H9 (cell line): ENCODE measurements around the gene NECAB3. TPM values are rescaled to one million over a fixed set of nuclear protein-coding genes. Genes with fewer than 3 reads are reported as not detected.

ENCODE experiments used
- DNase-seq: peaks from one replicate; pipeline ENCODE4 v3.0.0-alpha.2; 2017
- H2AFZ ChIP-seq: one replicate; pipeline ENCODE4 v1.6.1; 2013; ENCODE audit warnings: mild to moderate bottlenecking, low read length, control low read depth, moderate library complexity
- H2AK5ac ChIP-seq: 2 replicates; pipeline ENCODE4 v1.6.1; 2013; ENCODE audit warnings: low read length, control low read depth, mixed read lengths; ENCODE audit not compliant: insufficient read length
- H2BK120ac ChIP-seq: one replicate; pipeline ENCODE4 v1.6.1; 2013; ENCODE audit warnings: low read depth, mild to moderate bottlenecking, low read length, control low read depth, inconsistent platforms; ENCODE audit not compliant: poor library complexity, severe bottlenecking
- H2BK12ac ChIP-seq: 2 replicates; pipeline ENCODE4 v1.6.1; 2013; ENCODE audit warnings: low read length, control low read depth, mixed read lengths, low read depth; ENCODE audit not compliant: insufficient read length
- H2BK15ac ChIP-seq: 2 replicates; pipeline ENCODE4 v1.6.1; 2013; ENCODE audit warnings: low read depth, low read length, control low read depth
- H2BK20ac ChIP-seq: one replicate; pipeline ENCODE4 v1.6.1; 2013; ENCODE audit warnings: low read depth, mild to moderate bottlenecking, low read length, control low read depth, inconsistent platforms; ENCODE audit not compliant: poor library complexity, severe bottlenecking
- H2BK5ac ChIP-seq: 2 replicates; pipeline ENCODE4 v1.6.1; 2013; ENCODE audit warnings: low read length, control low read depth, mixed read lengths; ENCODE audit not compliant: insufficient read length
- H3K14ac ChIP-seq: 2 replicates; pipeline ENCODE4 v1.6.1; 2013; ENCODE audit warnings: low read length, control low read depth; ENCODE audit not compliant: insufficient read depth
- H3K18ac ChIP-seq: 2 replicates; pipeline ENCODE4 v1.6.1; 2013; ENCODE audit warnings: low read depth, mild to moderate bottlenecking, mixed read lengths, low read length, control low read depth; ENCODE audit not compliant: insufficient read length
- H3K23ac ChIP-seq: 2 replicates; pipeline ENCODE4 v1.6.1; 2013; ENCODE audit warnings: low read length, control low read depth, mixed read lengths, low read depth; ENCODE audit not compliant: insufficient read length
- H3K23me2 ChIP-seq: 2 replicates; pipeline ENCODE4 v1.6.1; 2013; ENCODE audit warnings: low read depth, mild to moderate bottlenecking, mixed read lengths, low read length, control low read depth; ENCODE audit not compliant: insufficient read length, poor library complexity, severe bottlenecking
- H3K27ac ChIP-seq: 2 replicates; pipeline ENCODE4 v1.5.1; 2013; ENCODE audit warnings: low read length, control low read depth, mixed read lengths, low read depth; ENCODE audit not compliant: insufficient read length
- H3K27me3 ChIP-seq: 2 replicates; pipeline ENCODE4 v1.6.1; 2013; ENCODE audit warnings: low read length, control low read depth, inconsistent platforms; ENCODE audit not compliant: insufficient read depth
- H3K4ac ChIP-seq: 2 replicates; pipeline ENCODE4 v1.6.1; 2013; ENCODE audit warnings: low read depth, mild to moderate bottlenecking, control low read depth, inconsistent platforms, low read length, moderate library complexity
- H3K4me1 ChIP-seq: 2 replicates; pipeline ENCODE4 v1.6.1; 2013; ENCODE audit warnings: low read length, control low read depth, inconsistent platforms; ENCODE audit not compliant: insufficient read depth
- H3K4me2 ChIP-seq: 2 replicates; pipeline ENCODE4 v1.6.1; 2013; ENCODE audit warnings: low read length, control low read depth, mixed read lengths; ENCODE audit not compliant: insufficient read length, insufficient read depth
- H3K56ac ChIP-seq: 2 replicates; pipeline ENCODE4 v1.6.1; 2013; ENCODE audit warnings: low read depth, mild to moderate bottlenecking, mixed read lengths, low read length, control low read depth; ENCODE audit not compliant: insufficient read length
- H3K79me1 ChIP-seq: 2 replicates; pipeline ENCODE4 v1.6.1; 2013; ENCODE audit warnings: low read depth, mild to moderate bottlenecking, moderate library complexity, low read length, control low read depth, inconsistent platforms; ENCODE audit not compliant: insufficient read depth, poor library complexity, severe bottlenecking
- H3K79me2 ChIP-seq: 2 replicates; pipeline ENCODE4 v1.6.1; 2013; ENCODE audit warnings: low read length, control low read depth, inconsistent platforms; ENCODE audit not compliant: insufficient read depth
- H3K9ac ChIP-seq: 2 replicates; pipeline ENCODE4 v1.6.1; 2013; ENCODE audit warnings: low read length, control low read depth, mixed read lengths; ENCODE audit not compliant: insufficient read length; ENCODE audit errors: extremely low read depth
- H3K9me3 ChIP-seq: one replicate; pipeline ENCODE4 v1.6.1; 2013; ENCODE audit warnings: low read depth, low read length, inconsistent platforms; ENCODE audit not compliant: control insufficient read depth
- H3T11ph ChIP-seq: one replicate; pipeline ENCODE4 v1.6.1; 2013; ENCODE audit warnings: mild to moderate bottlenecking, low read length, control low read depth, inconsistent platforms
- H4K20me1 ChIP-seq: one replicate; pipeline ENCODE4 v1.6.1; 2013; ENCODE audit not compliant: control insufficient read depth, insufficient read length, insufficient read depth
- H4K5ac ChIP-seq: 2 replicates; pipeline ENCODE4 v1.6.1; 2013; ENCODE audit warnings: low read depth, mild to moderate bottlenecking, mixed read lengths, low read length, control low read depth; ENCODE audit not compliant: insufficient read length
- H4K8ac ChIP-seq: replicated peaks from 2 replicates; pipeline ENCODE4 v1.6.1; 2013; ENCODE audit warnings: low read length, control low read depth, mixed read lengths, low read depth; ENCODE audit not compliant: insufficient read length
- H4K91ac ChIP-seq: 2 replicates; pipeline ENCODE4 v1.6.1; 2013; ENCODE audit warnings: low read depth, mild to moderate bottlenecking, moderate library complexity, mixed read lengths, low read length, control low read depth; ENCODE audit not compliant: insufficient read length
- H3K27ac Mint-ChIP-seq, 3 experiments: 2 replicates in 2 of 3; 3 replicates in 1 of 3; pipeline ENCODE4 v1.8.0; 2020 to 2021; ENCODE audit warnings: mixed read lengths in 3 of 3, mild to moderate bottlenecking in 1 of 3, moderate library complexity in 1 of 3
- H3K27me3 Mint-ChIP-seq: 2 replicates; pipeline ENCODE4 v1.8.0; 2021; ENCODE audit warnings: low read depth, mild to moderate bottlenecking, moderate library complexity, mixed read lengths
- H3K36me3 Mint-ChIP-seq, 3 experiments: 2 replicates in 2 of 3; 3 replicates in 1 of 3; pipeline ENCODE4 v1.8.0; 2020 to 2021; ENCODE audit warnings: low read depth in 3 of 3, mixed read lengths in 3 of 3; ENCODE audit not compliant: insufficient read depth in 1 of 3
- H3K4me1 Mint-ChIP-seq, 2 experiments: 2 replicates each; pipeline ENCODE4 v1.8.0; 2020; ENCODE audit warnings: mixed read lengths in 2 of 2
- H3K4me3 Mint-ChIP-seq, 2 experiments: 2 replicates in 1 of 2; 3 replicates in 1 of 2; pipeline ENCODE4 v1.8.0; 2020 to 2021; ENCODE audit warnings: mild to moderate bottlenecking in 2 of 2, mixed read lengths in 2 of 2, moderate library complexity in 1 of 2
- H3K9me3 Mint-ChIP-seq, 2 experiments: 2 replicates in 1 of 2; 3 replicates in 1 of 2; pipeline ENCODE4 v1.8.0; 2020; ENCODE audit warnings: mild to moderate bottlenecking in 2 of 2, mixed read lengths in 2 of 2, moderate library complexity in 1 of 2
- CTCF ChIP-seq: fragments of 200-600 bp; sonication (generic); conservative IDR thresholded peaks from 3 replicates; pipeline ENCODE4 v1.8.0; 2021; ENCODE audit warnings: antibody characterized with exemption, mild to moderate bottlenecking
- whole genome bisulfite sequencing: extraction: QIAGEN DNeasy Blood & Tissue Kit; methylation state at CpG from one replicate; pipeline ENCODE4 v1.1.7; 2013; ENCODE audit warnings: missing lambda C conversion rate, low lambda C conversion rate, mixed read lengths; ENCODE audit not compliant: insufficient read length; ENCODE audit errors: extremely low coverage; 5-methylcytosine and 5-hydroxymethylcytosine counted together
- total RNA-seq: library from RNA; stranded (reverse); gene quantifications from 2 replicates; pipeline ENCODE4 v1.2.1, GENCODE V29; 2021

Gene NECAB3
- total RNA-seq, 1 experiment from 2014 or later: 57.7 TPM

GRCh38 chr20:33629979-33630378 is 44.2 kb downstream of the NECAB3 start:
- H4K20me1 ChIP-seq: no peaks in the 10 kb centered on the region
- DNase-seq: no peak
- no peak overlapping the region for H2BK120ac ChIP-seq
- Mint-ChIP-seq H3K36me3 (peaks cover 13 to 72% (median 38%) of the 10 kb centered on the region in 3 experiments; a peak in 6 of 7 replicates), H3K27ac (peak overlapping the region in 1 of 3 experiments; percentile 66; a peak in 2 of 7 replicates), H3K4me3 (no peak overlapping the region), H3K4me1 (no peaks in the 10 kb centered on the region), H3K27me3 (no peaks in the 10 kb centered on the region), H3K9me3 (no peaks in the 10 kb centered on the region)
- H3K4ac ChIP-seq: no peak overlapping the region
- no peak overlapping the region for H4K91ac ChIP-seq
- no peak overlapping the region for H4K8ac ChIP-seq
- no peak overlapping the region for H2AFZ ChIP-seq
- TF ChIP-seq CTCF: no peak
- H3K79me1 ChIP-seq: no peaks in the 10 kb centered on the region
- no peaks in the 10 kb centered on the region for H3K9me3 ChIP-seq
- no peak overlapping the region for H2BK15ac ChIP-seq
- H3K27me3 ChIP-seq: no peaks in the 10 kb centered on the region
- H2AK5ac ChIP-seq: no peak overlapping the region
- no peak overlapping the region for H3K4me2 ChIP-seq
- no peak overlapping the region for H3K18ac ChIP-seq
- no peak overlapping the region for H3K27ac ChIP-seq
- no peaks in the 10 kb centered on the region for H3K4me1 ChIP-seq
- H3K14ac ChIP-seq: no peak overlapping the region; the same call in 1 of the 2 replicates
- WGBS: no CpG with 5 or more reads among the region's 5 CpGs
- H2BK12ac ChIP-seq: no peak overlapping the region
- no peak overlapping the region for H3K23ac ChIP-seq
- H2BK5ac ChIP-seq: no peak overlapping the region
- no peaks in the 10 kb centered on the region for H3K79me2 ChIP-seq
- H3K23me2 ChIP-seq: no peaks in the 10 kb centered on the region
- H2BK20ac ChIP-seq: no peak overlapping the region
- H3K9ac ChIP-seq: no peak overlapping the region
- H3T11ph ChIP-seq: no peak overlapping the region
- no peak overlapping the region for H3K56ac ChIP-seq
- no peak overlapping the region for H4K5ac ChIP-seq
